Retinal pigment epithelial cell (primary cell): ENCODE measurements around the gene RBKS.
"Not testable (repeated sequence)": the region's sequence is repeated elsewhere in the genome, so short reads cannot be mapped to it uniquely, and the experiment has no call there.

Experiments used
- DNase-seq: peaks from one replicate; pipeline ENCODE4 v3.0.0-alpha.2; 2010; ENCODE audit warnings: low read depth
- H3K4me3 ChIP-seq: 2 replicates; pipeline ENCODE4 v1.5.1; 2011; ENCODE audit warnings: mild to moderate bottlenecking, low read length, control low read depth, moderate library complexity
- CTCF ChIP-seq: conservative IDR thresholded peaks from 2 replicates; pipeline ENCODE4 v1.5.1; 2011; ENCODE audit warnings: low read depth, low read length, control low read depth, inconsistent platforms

The RBKS gene

GRCh38 chr2:27873091-27873490 lies 17.1 kb downstream of the RBKS start:
- DNase-seq = no peak
- TF ChIP-seq CTCF = no peak
- H3K4me3 ChIP-seq = no peak overlapping the region

GRCh38 chr2:27871802-27872201 lies 18.4 kb downstream of the RBKS start:
- no peak for TF ChIP-seq CTCF
- no peak overlapping the region for H3K4me3 ChIP-seq
- DNase-seq = no peak

GRCh38 chr2:27870724-27871123 lies 19.5 kb downstream of the RBKS start:
- no peak for TF ChIP-seq CTCF
- no peak overlapping the region for H3K4me3 ChIP-seq
- no peak for DNase-seq

- no peak for DNase-seq
- H3K4me3 ChIP-seq = no peak overlapping the region
- TF ChIP-seq CTCF = no peak
These were observed 20.4 kb downstream of the RBKS start for GRCh38 chr2:27869763-27870162.

- DNase-seq = no peak
- TF ChIP-seq CTCF = no peak
- no peak overlapping the region for H3K4me3 ChIP-seq
These were observed 23.9 kb downstream of the RBKS start for GRCh38 chr2:27866237-27866636.

GRCh38 chr2:27863955-27864354 lies 26.2 kb downstream of the RBKS start:
- not testable (repeated sequence) for H3K4me3 ChIP-seq, DNase-seq

GRCh38 chr2:27863146-27863545 lies 27.0 kb downstream of the RBKS start:
- no peak overlapping the region for H3K4me3 ChIP-seq
- no peak for TF ChIP-seq CTCF
- no peak for DNase-seq

- no peak for DNase-seq
- no peak for TF ChIP-seq CTCF
- no peak overlapping the region for H3K4me3 ChIP-seq
These were observed 30.1 kb downstream of the RBKS start for GRCh38 chr2:27860111-27860510.
